HG03045 (cell line): ENCODE data around the gene RCSD1.
"Not testable (repeated sequence)": the region's sequence is repeated elsewhere in the genome, so short reads cannot be mapped to it uniquely, and the experiment has no call there.

ENCODE experiments used
- ATAC-seq: cut with Tn5 transposase; IDR thresholded peaks from one replicate; pipeline ENCODE4 v1.9.1; 2021; ENCODE audit warnings: mild to moderate bottlenecking, moderate library complexity; ENCODE audit not compliant: unreplicated experiment

Gene RCSD1

DNA sequence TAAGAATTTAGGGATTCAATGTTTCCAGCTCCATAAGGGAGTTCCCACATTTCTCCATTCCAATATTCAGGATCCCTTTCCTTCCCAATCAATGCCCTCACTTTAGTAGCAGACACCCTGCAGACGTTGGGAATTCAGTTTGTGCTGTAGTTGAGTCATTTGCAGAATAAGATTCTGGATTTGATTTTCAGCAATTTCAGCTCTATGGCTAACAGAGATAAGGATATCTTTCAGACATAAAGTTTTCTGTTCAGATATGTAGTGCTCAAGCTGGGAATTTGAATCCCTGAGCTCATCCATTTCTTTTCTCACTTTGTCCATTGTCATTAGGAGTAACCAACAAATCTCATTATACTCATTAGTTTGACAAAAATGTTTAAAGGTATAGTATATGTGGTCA is 104.8 kb downstream of the RCSD1 start:
- ATAC-seq, result no peak

- no peak for ATAC-seq
Measured at GRCh38 chr1:167737169-167737568, 107.1 kb downstream of the RCSD1 start.

GRCh38 chr1:167738158-167738557 is 108.1 kb downstream of the RCSD1 start:
- no peak for ATAC-seq

DNA sequence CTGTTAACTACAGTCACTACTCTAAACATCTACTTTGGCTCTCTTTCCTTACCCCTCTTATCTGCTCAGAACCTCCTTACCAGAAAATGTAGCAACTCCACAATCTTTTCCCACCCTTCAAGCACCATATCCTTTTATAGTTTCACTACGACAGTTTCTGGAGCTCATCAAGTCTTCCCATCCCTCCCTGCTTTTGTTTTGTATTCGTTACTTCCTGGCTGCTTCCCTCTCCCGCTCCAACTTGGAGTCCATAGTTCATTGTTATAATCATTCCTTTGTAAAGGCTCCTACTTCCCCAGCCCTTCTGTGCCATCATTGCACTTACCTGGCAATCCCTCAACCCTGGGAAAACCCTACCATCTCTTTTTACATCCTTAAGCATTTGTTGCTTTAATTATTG is 109.7 kb downstream of the RCSD1 start:
- no peak for ATAC-seq

DNA sequence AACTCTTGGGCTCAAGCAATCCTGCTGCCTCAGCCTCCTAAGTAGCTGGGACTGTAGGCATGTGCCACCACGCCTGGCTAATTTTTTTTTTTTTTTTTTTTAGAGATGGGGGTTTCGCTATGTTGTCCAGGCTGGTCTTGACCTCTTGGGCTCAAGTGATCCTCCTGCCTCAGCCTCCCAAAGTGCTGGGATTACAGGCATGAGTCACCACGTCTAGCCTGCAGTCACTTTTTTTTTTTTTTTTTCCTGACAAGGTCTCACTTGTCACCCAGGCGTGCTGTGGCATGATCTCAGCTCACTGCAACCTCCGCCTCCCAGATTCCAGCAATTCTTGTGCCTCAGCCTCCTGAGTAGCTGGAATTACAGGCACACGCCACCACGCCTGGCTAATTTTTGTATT is 111.1 kb downstream of the RCSD1 start:
- not testable (repeated sequence) for ATAC-seq

DNA sequence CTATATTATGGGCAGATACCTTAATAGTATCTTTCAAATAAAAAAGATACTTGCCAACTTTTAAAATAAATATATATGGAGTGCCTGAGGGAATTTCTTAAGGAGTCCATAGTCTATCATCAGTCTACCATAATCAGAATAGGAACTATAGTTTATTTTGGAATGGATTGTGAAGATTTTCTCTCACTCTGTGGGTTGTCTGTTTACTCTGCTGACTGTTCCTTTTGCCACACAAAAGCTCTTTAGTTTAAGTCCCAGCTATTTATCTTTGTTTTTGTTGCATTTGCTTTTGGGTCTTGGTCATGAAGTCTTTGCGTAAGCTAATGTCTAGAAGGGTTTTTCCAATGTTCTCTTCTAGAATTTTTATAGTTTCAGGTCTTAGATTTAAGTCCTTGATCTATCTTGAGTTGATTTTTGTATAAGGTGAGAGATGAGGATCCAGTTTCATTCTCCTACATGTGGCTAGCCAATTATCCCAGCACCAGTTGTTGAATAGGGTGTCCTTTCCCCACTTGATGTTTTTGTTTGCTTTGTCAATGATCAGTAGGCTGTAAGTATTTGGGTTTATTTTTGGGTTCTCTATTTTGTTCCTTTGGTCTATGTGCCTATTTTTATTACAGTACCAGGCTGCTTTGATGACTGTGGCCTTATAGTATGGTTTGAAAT is 112.5 kb downstream of the RCSD1 start:
- not testable (repeated sequence) for ATAC-seq

DNA sequence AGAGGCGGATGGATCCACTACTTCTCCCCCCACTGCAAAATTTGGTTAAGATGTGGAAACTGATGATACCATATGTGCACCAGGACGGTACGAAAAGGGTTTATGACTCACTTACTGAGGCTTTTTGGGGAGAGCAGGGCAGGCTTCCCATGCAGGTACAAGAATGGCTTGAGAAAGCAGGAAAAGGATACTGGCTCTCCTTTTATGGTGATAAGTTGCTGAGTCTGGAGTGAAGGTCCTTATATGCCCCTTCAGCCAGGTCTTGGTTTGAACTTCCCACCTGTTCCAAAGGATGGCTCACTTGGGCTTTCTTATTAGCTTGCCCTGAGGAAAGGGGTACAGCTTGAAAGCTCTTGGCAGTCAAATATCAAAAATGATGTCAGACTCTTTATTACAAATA is 114.9 kb downstream of the RCSD1 start:
- no peak for ATAC-seq

- no peak for ATAC-seq
Measured at GRCh38 chr1:167746013-167746672, 116.1 kb downstream of the RCSD1 start.

- ATAC-seq, result no peak
Measured at GRCh38 chr1:167746988-167747655, 117.1 kb downstream of the RCSD1 start.

DNA sequence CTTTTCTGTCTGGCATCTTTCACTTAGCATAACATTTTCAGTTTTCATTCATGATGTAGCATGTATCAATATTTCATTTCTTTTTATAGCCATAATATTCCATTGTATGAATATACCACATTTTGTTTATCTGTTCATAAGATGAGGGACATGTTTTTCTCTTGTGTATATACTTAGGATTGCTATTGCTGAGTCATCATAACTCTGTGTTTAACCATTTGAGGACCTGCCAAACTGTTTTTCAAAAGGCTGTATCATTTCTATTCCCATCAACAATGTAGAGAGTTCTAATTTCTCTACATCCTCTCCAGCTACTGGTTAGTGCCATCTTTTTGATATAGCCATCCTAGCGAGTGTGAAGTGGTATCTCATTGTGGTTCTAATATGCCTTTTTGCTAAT is 118.0 kb downstream of the RCSD1 start:
- ATAC-seq, result no peak

DNA sequence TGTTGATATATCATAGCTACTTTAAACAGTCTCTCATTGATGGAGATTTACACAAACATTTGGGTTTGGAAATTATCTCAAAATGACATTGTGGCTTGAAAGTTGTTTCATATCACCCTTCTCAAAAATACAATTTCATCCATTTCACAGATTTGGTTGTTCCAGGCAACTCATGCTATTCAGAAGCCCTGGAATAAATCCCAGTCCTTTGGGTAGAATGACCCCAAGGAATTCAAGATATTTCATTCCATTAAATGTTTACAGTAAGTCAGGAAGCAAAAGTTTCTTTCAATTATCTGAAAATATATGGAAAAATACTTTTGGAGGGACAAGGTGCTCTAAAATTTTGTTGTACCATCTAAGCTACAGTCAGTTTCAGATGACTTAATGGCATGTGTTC is 118.9 kb downstream of the RCSD1 start:
- no peak for ATAC-seq

DNA sequence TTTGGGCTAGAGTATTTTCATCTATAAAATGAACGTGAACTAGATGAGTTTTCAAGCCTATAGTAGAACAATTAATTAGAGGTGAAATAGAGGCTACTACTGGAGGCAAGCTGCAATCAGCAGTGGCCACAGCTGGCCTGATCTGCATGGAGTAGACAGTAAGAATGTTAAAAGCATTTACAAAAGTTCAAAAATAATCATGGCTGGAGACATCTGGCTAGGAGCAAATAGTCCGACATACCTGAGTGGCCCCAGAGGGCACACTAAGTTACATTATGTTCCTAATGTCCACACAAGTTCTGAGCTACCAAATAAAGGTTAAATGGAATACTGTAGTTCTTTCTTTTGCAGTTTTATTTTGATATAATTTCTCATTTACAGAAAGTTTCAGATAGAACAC is 119.7 kb downstream of the RCSD1 start:
- no peak for ATAC-seq

DNA sequence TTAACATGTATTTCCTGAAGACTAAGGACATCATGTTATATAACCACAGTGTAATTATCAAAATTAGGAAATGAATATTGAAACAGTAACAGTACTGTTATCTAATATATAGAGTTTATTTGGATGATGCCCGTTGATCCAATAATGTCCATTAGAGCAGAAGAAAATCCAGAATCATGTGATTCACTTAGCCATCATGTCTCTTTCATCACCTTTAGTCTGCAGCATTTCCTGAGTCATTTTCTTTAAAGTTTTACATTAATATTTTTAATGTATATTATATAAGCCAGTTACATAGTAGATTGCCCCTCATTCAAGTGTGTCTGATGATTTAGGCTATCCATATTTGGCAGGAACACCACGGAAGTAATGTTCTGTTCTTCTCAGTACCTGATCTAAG is 120.6 kb downstream of the RCSD1 start:
- no peak for ATAC-seq

GRCh38 chr1:167751676-167752075 is 121.6 kb downstream of the RCSD1 start:
- ATAC-seq, result no peak

- ATAC-seq, result no peak
Measured at GRCh38 chr1:167752219-167752985, 122.4 kb downstream of the RCSD1 start.

DNA sequence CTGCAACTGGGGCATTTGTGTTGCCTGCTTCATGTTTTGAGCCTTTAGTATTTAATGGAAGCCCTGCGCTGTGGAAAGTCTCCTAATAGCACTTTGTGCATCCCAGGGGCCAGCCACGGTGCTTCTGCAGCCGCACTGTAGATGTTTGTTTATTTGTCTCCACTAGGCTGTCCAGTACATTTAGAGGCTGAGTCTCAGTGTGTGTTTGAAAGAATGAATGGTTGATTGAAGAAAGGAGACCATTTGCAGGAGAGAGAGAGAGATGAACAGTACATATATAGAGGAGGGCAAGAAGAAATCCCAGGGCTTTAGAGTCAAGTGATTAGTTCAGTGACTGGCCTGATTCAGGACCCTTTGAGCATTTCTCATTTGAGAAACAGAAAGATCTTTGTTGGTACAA is 125.6 kb downstream of the RCSD1 start:
- no peak for ATAC-seq
